Endometrial microvascular endothelial cells (primary cell): ENCODE measurements around the gene ARIH2. TPM values are rescaled to one million over a fixed set of nuclear protein-coding genes. Genes with fewer than 3 reads are reported as not detected.

Experiments
- in situ Hi-C: cut with HindIII; loops from 2 replicates; pipeline ENCODE4 v1.10.0; 2017; ENCODE audit warnings: low sequenced_read_pairs, low pct_unique_long_range_greater_than_20kb; ENCODE audit errors: inconsistent ontology term
- total RNA-seq: library from RNA; depleted of rRNA; stranded (reverse); fragments of >200 nt; gene quantifications from one replicate; pipeline ENCODE4 v1.2.3, GENCODE V29; 2015; ENCODE audit errors: inconsistent ontology term

ARIH2 gene
- total RNA-seq, 1 donor from 2014 or later = 53.2 TPM

DNA sequence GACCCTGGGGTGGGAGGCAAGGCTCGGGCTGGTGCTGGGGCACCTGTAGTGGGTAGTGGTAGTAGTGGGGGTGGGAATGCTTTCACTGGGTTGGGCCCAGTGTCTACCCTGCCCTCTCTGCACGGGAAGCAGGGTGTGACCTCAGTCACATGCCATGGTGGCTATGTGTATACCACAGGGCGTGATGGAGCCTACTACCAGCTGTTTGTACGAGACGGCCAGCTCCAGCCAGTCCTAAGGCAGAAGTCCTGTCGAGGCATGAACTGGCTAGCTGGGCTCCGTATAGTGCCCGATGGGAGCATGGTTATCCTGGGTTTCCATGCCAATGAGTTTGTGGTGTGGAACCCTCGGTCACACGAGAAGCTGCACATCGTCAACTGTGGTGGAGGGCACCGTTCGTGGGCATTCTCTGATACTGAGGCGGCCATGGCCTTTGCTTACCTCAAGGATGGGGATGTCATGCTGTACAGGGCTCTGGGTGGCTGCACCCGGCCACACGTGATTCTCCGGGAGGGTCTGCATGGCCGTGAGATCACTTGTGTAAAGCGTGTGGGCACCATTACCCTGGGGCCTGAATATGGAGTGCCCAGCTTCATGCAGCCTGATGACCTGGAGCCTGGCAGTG lies 94.6 kb downstream of the ARIH2 start:
- in situ Hi-C loops = no loop called here

DNA sequence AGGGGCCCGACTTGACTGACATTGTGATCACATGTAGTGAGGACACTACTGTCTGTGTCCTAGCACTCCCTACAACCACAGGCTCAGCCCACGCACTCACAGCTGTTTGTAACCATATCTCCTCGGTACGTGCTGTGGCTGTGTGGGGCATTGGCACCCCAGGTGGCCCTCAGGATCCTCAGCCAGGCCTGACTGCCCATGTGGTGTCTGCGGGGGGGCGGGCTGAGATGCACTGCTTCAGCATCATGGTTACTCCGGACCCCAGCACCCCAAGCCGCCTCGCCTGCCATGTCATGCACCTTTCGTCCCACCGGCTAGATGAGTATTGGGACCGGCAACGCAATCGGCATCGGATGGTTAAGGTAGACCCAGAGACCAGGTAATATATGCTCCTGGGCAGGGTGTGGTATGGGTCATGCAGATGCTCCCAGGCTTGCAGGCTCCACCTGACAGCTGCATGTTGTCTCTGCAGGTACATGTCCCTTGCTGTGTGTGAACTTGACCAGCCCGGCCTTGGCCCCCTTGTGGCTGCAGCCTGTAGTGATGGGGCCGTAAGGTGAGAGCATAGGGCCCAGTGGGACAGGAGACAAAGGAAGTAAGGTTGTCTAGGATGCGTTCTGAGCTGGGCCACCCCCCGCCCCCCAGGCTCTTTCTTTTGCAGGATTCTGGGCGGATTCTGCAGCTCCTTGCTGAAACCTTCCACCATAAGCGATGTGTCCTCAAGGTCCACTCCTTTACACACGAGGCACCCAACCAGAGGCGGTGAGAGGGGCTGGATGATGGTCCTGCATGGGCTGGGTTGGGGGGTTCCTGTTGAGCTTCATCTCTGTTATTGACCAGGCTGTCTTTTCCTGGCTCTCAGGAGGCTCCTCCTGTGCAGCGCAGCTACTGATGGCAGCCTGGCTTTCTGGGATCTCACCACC lies 95.4 kb downstream of the ARIH2 start:
- in situ Hi-C loops = no loop called here

DNA sequence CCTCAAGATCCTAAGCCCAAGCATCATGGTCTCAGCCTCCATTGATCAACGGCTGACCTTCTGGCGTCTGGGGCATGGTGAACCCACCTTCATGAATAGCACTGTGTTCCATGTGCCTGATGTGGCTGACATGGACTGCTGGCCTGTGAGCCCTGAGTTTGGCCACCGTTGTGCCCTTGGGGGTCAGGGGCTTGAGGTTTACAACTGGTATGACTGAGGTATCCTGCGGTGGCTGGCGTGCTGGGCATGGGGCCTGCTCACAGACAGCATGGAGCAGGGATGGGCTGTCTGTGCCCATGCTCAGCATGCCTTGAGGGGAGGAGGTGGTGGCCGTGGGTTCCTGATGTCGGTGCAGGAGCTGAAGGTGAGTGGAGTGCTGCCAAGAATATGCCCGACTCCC lies 96.4 kb downstream of the ARIH2 start:
- in situ Hi-C loops = no loop called here

DNA sequence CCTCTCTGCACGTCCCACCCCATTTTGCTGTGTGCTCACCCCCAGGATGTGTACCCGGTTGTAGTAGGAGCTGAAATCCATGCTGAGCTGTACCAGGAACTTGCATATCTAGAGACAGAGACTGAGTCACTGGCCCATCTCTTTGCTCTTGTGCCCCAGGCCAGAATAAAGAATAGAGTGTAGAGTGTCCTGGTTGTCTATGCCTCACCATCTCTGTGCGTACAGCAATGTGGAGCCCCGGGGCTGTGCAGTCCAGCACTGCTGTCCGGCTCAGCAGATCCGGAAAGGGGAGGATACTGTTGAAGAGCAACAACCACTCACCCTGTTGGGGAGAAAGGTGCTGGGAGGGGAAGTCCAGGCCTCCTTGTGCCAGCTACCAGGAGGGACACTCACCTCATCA lies 97.1 kb downstream of the ARIH2 start:
- in situ Hi-C loops = no loop called here

DNA sequence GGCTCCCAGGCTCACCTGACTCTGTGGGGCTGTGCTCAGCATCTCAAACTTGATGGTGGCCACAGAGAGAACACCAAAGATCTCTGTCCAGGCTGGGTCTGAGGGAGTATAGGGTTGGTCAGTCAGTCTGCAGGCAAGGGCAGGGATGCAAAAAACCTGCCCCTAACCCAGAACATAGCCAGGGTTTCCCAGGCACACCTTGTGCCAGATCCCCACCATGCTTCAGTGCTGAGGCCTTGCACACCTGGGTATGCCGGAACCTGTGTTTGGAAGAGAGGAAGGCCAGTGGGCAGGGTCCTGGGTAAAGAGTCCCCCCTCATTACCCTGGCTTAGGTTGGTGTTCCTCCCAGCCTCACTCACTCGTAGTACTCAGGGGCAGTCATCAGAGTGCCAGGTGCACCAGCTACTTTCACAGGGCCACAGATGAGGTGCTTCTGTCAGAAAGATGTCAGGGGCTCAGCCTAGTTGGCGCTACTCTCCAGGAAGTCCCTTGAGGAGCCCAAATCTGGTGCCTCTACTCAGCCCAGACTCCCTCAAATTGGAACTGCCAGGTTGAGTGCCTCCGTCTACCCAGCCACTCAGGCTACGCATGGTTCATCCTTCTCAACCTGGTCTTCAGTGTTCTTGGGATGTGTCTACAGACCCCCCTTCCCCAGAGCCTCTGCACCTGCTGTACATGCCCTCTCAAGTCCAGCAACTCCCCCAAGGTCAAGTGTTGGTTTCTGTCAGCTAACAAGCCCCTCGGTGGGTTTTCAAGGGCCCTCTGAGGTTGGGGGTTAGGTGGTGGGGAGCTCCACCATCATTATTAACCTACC lies 98.0 kb downstream of the ARIH2 start:
- in situ Hi-C loops = no loop called here

DNA sequence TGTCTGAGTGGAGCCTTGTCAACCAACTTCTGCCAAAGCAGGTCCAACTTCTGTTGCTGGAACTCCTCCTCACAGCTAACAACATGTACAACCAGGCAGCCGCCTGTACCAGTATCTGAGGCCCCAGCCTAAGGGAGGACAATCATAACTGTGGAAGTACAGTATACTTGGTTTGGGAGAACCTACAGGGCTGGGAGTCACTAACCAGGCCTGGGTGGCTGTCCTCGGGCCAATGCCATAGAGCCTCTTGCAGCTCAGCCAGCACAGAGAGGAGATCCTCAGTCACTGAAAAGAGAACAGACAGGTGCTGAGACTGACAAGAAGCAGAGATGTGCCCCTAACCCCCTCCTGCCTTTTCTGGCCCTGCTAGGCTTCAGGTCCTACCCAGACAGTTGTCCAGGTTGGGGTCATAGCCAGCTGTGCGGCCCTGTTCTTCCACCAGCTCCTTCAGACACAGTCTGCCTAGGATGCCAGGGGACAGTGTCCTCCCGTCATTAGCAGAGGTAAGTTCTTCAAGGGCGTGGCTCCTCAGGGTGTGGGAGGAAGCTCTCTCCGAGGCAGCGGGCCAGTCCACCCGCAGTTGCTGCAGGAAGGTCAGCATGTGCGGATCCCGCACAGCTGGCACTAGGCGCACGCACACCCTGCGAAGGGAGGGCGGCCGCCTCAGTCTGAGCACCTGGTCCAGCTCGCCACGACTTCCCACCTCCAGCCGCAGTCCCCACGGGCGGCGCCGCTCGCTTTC lies 98.8 kb downstream of the ARIH2 start:
- in situ Hi-C loops = no loop called here

DNA sequence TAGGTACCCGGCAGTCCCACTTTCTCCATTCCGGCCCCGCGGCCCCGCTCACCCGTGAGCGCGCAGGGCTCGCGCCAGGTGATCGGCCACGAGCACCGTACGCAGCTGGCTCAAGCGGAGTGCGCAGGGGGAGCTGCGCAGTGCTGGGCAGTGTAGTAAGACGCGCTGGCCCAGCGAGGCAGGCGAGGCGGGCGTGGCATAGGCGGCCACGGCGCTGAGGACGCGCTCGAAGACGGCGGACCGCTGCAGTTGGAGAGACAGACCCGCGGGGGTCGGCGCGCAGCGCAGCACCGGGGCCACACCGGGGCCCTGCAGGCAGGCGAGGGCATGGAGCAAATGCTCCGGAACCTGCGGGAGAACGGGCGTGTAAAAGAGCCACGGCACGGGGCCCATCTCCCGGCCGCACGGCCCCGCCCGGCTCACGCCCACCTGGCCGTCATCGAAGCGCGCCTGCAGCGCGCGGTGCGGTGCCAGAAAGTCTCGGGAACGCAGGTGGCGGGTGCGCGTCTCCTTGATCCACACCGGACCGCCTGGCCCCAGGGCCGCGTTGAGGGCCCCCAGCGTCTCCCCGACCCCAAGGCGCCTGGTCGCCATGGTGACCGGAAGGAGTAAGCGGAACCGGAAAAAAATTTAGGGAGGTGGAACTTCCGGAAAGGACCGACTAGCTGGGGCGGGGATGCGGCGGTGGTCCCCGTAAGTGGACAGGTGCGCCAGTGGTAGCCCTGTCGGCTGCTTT lies 99.5 kb downstream of the ARIH2 start, which contains the start of gene DALRD3:
Gene DALRD3, minus strand, starts transcription at position 610 of the 736 bp plus-strand sequence. Its CDS starts 16 bp downstream, at position 594.
- in situ Hi-C loops = no loop called here

DNA sequence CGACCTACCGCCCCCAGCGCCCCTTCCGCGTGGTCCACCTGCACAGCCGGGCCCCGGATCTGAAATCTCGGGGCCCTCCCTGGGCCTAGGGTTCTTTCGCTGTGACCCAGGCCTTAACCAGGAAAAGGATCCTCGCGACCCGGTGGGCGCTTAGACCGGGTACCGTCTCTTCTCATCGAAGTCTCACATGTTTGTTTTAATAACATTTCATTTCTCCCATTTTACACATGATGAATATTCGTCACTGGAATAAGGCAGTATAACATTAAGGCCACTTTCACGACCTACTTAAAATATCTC lies 100.0 kb downstream of the ARIH2 start:
- in situ Hi-C loops = no loop called here

DNA sequence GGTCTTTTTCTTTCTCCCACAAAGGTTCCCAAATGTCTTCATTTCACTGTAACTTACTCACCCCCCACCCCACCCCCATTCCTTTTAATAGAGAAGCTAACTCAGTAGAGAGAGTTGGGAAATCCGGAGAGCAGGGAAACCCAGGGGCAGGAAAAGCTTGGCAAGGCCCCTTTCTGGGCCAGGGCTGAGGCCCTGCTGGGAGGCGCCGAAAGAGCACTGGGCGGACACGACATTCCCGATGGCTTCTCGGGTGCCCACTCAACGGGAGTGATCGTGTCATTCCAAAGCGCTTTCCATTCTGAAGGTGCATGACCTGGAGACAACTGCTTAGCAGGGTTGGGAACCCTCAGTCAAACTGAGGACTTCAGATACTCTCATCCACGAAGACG lies 101.3 kb downstream of the ARIH2 start:
- in situ Hi-C loops = no loop called here

DNA sequence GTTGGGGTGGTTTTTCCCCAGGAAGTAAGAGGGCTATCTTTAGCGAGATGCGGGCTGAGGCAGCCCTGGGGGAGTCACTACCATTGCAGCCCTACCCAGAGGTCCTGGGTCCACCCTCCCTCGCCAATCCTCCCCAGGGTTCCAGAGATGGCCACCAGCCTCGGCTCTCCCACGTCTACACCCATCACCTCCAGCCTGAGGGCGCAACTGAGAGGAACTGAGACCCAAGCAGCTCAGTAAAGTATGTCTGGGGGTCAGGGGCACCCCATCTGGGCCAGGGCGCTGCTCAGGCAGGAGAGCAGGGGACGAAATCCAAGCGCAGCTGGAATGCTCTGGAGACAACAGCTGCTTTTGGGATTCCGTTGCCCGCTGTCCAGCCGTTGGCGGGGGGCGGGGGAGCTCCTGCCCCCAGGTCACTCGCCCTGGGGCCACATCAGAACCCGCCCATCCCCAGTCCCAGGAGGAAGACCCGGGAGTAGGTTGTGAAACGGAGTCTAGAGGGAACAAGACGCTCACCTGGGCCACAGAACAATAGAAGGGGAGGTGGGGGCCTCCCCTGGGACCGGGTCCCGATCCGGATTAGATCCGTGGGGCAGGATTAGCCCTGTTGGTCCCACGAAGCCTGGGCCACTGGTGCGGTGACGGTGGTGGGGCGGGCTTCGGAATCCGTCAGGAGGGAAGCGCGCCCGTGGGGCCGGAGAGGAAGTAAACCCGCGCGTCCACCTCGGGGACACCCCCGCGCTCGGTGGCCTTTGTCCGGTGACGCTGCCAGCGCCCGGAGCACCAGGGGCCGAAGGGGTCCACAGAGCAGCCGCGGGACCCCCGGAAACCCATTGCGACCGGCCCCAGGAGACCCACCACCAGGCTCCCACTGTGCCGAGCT lies 101.9 kb downstream of the ARIH2 start:
- in situ Hi-C loops = no loop called here

DNA sequence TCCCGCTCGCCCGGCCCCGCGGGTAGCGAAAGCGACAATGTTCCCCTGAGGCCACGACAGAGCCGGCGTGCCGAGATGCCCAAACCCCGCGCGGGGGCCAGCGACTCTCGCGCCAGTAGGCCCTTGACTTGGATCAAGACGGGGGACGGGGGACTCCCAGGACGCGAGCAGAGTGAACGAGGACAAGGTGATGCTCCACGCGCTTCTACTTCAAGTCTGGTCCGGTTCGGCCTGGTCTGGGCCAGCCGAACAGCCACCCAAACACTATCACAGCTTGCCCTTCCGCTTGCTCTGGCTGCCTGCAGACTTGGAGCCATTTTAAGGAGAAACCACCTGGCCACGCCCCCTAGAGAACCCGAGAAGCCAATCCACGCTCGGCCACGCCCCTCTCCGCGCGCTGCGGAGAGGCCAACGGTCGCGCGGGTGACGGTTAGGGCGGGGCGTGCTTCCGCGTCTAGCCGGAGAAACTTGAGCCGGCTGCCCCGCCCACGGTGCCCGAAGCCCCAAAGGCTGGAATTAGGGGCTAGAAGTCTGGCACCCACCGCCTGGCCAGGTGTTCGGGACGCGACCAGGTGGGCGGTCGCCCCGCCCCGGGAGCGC lies 102.7 kb downstream of the ARIH2 start:
- in situ Hi-C loops = no loop called here

DNA sequence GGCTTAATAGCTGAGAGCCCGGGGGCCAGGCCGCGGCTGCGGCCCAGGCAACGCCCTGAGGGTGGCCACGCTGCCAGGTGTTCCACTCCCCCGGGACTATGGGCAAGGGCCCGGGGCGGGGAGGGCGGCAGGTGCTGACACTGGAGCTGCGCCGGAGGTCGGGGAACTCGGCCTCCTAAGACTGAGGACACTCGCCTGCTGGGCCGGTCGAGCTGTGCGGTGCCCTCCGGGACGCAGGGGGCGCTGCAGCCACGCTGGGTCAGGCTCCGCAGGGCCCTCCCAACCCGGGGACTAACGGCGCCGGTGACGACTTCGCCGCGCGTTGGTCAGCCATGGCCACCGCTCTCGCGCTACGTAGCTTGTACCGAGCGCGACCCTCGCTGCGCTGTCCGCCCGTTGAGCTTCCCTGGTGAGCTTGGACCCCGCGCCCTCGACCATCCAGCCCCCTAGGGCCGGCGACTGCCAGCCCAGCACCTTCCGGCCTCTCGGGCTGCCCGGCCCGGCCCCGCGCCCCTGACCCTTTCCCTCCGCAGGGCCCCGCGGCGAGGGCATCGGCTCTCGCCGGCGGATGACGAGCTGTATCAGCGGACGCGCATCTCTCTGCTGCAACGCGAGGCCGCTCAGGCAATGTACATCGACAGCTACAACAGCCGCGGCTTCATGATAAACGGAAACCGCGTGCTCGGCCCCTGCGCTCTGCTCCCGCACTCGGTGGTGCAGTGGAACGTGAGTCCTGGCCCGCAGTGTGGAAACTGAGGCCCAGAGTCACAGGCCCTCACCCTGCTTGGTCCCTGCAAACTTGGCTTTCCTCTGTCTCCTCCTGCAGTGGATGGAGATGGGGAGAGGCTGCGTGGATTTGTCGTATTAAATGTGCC lies 103.4 kb downstream of the ARIH2 start, which contains the start of gene NDUFAF3:
Gene NDUFAF3, plus strand, starts transcription at position 309 of the 875 bp plus-strand sequence. Its CDS starts 24 bp downstream, at position 333.
- in situ Hi-C loops = no loop called here

DNA sequence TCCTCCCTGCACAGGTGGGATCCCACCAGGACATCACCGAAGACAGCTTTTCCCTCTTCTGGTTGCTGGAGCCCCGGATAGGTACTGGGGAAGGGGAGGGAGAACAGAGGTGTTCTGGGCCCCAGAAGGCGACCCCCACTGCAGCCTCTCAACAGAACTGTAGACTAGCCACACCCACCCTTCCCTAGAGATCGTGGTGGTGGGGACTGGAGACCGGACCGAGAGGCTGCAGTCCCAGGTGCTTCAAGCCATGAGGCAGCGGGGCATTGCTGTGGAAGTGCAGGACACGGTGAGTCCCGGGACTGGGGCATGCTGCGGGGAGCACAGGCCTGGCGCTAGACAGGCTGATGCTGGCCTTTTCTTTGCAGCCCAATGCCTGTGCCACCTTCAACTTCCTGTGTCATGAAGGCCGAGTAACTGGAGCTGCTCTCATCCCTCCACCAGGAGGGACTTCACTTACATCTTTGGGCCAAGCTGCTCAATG lies 104.1 kb downstream of the ARIH2 start:
- in situ Hi-C loops = no loop called here

DNA sequence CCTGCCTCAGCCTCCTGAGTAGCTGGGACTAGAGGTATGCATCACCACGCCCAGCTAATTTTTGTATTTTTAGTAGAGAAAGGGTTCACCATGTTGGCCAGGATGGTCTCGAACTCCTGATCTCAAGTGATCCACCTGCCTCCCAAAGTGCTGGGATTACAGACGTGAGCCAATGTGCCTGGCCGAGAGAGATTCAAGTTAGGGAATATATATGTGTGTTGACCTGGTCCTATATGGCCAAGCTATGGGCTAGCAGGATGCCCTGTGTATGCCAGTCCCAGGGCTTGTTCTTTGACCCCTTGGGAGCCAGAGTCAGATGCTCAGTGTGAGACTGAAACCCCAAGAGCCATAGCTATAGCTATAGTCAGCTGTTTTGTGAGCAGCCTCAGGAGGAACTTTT lies 105.1 kb downstream of the ARIH2 start:
- in situ Hi-C loops = no loop called here

DNA sequence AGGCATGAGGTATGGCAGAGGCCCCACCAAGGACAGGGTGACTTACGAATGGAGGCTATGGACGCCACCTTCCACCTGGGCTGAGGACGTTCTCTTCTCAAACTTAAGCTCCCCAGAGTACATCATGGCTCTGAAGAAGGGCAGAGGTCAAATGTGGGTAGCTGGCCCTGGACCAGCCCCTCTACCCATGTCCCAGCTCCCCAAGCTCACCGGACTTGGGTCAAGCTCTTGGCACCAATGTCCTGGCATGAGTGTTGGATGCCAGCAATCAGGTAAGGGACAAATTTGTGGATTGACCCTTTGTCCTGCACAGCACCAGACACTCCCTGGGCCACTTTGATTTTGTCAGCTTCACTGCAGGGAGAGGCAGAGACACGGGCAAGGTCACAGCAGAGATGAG lies 105.8 kb downstream of the ARIH2 start:
- in situ Hi-C loops = no loop called here
